GM21717 (cell line): ENCODE data around the gene LHFPL3.
"Not testable (repeated sequence)": the region's sequence is repeated elsewhere in the genome, so short reads cannot be mapped to it uniquely, and the experiment has no call there.

Experiments used
- ATAC-seq: cut with Tn5 transposase; IDR thresholded peaks from one replicate; pipeline ENCODE4 v1.9.1; 2021; ENCODE audit warnings: mild to moderate bottlenecking, moderate library complexity; ENCODE audit not compliant: unreplicated experiment

Gene LHFPL3

DNA sequence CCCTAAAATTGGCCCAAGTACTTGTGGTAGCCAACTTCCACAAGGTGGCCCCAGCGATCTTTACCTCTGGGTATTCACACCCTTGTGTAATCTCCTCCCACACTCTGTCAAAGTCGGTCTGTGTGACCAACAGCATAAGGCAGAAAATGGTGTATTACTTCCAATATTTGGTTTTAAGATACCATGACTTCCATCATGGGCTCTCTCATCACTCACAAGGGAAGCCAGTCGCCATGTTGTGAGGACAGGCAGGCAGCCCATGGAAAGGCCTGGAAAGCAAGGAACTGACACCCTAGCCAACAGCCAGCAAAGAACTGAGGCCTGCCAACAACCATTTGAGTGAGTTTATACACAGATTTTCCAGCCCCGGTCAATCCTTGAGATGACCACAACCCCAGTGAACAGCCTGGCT lies 594.6 kb downstream of the LHFPL3 start:
- peak; percentile 96 for ATAC-seq

DNA sequence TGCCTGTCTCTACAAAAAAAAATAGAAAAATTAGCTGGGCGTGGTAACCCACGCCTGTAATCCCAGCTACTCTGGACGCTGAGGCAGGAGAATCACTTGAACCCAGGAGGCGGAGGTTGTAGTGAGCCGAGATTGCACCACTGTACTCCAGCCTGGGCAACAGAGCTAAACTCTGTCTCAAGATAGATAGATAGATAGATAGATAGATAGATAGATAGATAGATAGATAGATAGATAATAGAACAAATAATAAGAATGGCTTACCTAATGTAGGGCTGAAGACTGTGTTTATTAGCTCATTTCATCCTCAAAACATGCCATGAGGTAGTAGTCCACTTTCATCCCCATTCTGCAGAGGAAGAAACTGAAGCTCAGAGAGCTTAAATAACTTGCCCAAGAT lies 597.8 kb downstream of the LHFPL3 start:
- not testable (repeated sequence) for ATAC-seq

DNA sequence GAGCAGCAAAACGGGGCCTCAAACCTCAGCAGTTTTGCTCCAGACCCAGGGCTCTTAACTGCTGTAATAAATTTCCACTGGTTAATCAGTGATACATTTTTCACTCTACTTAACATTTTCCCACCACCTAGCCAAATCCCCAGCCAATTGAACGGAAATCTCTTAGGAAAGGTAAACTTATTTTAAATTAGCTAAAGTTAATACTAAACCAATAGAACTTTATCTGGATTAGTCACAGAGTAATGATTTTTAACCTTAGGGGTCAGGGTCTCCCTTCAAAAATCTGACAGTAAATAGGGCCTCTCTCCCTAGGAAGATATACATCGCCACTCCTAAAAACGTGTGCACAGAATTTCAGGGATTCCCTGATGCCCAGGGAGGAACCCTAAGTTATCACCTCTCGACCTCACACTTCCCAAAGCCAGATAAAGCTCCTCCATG lies 598.2 kb downstream of the LHFPL3 start:
- ATAC-seq, result no peak

DNA sequence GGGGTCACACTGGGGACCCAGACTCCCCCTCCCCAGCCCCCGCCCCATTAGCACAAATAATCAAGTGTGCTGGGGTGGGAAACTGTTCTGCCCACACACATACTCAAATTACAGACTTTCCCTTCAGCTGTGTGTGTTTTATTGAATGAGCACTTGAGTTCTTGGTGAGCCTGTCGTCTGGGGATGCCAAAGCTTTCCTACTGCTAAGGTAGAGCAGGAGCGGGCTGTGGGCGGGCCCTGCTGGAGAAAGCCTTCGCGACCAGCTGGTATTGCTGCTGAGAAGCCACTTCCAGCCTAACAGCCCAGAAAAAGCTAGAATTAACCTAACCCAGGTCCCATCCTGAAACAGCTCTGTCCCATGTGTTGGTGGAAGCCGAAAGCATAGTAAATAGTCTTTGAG lies 598.7 kb downstream of the LHFPL3 start:
- no peak for ATAC-seq

DNA sequence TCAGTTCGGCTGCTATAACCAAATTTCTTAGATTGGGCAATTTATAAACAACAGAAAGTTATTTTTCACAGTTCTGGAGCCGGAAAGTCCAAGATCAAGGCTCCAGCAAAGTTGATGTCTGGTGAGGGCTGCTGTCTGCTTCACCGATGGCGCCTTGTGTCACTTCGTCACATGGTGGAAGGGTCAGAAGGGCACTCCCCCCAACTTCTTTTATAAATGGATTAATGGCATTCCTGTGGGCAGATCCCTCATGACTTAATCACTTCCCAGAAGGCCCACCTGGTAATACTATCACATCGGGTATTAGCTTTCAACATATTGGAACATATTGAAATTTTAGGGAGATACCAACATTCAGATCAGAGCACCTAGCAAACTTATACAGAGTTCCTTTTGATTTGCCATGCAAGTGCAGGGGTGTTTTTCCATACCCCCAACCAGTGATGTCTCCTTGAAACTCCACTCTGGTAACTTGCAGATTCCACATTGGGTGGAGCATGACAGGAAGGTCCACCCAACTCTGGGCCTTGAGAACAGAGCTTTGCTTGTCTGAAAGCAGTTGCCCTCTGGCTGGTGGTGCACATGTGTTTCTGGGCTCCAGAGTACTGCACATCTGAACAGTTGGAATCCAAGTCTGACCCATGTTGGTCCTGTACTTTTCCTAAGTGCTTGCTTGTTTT lies 600.5 kb downstream of the LHFPL3 start:
- ATAC-seq, result no peak

DNA sequence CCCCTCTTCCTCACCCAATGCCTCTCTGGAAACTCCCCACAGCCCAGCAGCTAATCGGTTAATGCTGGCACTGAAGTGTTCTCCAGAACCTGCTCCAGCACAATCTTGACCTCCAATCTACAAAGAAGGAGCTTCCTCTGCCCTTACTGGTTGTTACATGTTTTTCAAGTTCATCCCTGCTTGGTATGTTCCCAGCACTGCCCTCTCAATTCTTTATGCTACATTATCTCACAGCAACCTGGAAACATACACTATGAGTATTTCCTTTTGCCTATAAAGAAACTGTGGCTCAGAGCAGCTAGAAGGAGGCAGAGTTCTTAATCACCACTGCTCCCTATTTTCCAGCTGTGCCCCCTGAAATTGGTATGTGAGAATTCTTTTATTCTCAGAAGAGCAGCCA lies 601.5 kb downstream of the LHFPL3 start:
- ATAC-seq, result no peak

DNA sequence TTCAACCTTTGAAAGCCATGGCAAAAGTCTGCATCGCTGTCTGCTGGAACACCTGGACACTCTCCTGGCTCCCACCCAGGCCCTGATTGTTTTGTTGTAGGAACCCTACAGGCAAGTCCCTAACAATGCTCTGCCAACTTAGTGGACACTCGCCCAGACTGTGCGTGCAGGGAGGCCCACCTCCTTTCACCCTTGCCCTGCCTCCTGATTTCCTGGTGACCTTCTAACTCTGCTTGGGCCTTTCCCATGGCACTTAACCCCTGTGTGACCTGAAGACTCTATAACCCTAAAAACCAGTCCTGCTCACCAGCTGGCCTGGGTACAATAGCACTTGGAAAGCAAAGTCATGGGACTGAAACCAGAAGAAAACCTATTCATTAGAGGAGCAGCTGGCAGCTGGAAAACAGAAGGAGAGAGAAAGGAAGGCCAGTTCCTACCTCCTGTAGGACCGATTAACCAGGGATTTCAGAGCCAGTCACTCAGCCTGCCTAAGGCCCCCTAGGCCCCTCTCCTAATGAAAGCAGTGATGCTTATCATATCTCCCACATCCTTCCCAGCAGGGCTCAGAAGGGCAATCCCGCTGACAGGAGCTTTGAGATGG lies 602.9 kb downstream of the LHFPL3 start:
- no peak for ATAC-seq

DNA sequence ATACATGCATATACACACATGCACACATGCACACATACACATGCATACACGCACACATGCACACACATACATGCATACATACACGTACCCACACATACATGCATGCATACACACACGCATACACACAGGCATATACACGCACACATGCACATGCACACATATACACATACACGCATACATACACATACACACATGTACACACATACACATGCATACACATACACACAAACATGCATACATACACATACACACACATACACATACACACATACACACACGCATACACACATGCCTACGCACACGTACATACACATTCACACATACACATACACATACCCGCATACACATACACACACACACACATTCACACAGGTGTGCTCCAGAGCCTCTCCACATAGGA lies 604.6 kb downstream of the LHFPL3 start:
- ATAC-seq, result no peak

DNA sequence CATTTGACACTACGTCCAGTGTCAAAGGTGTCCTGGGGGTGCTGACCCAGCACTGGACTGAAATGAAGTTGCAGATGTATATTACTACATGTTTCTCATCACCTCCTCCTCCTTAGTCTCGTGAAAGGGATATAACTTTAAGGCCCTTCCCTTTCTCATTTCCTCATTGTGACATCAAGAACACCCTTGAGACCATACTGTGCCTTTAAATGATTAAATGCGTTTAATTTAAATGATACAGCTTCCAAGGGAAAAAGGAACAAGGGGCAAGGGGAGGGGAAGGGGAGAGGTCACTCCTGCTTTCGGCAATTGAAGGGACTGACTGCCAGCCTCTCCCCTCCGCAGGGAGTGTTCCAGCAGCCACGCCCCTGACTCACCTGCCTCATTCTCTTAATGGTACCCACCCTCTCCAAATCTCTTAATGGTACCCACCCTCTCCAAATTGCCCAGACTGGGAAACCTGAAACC lies 605.2 kb downstream of the LHFPL3 start:
- no peak for ATAC-seq

DNA sequence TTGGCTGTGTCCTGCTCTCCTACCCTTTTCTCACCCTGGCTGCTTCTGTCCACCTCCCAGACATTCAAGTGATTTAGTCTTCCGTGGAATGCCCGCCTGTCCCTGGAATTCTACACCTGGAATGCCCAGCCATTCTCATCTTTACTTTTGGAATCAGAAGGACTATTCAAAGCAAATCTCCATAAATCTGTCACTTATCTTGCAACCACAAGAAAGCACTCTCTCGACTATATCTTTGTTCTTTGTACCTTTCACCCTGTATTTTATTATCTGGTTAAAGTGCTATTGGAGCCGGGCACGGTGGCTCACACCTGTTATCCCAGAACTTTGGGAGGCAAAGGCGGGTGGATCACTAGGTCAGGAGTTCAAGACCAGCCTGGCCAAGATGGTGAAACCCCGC lies 606.3 kb downstream of the LHFPL3 start:
- no peak for ATAC-seq

DNA sequence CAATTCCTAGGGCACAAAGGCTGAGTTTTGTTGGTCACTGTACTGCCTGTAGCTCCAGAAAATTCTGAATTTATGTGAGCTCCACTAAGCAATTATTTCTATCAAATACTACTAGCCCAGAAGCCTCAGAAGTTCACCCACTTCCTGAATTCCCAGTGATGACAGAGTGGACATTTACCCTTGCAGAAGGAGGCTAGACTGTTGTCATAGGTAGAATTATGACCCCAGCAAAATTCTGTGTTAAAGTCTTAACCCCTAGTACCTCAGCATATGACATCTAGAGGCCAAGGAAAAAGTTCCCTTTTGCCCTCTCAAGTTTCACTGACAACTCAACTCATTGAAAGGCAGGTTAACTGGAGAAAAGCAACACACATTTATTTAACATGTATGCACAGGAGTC lies 606.9 kb downstream of the LHFPL3 start:
- no peak for ATAC-seq

DNA sequence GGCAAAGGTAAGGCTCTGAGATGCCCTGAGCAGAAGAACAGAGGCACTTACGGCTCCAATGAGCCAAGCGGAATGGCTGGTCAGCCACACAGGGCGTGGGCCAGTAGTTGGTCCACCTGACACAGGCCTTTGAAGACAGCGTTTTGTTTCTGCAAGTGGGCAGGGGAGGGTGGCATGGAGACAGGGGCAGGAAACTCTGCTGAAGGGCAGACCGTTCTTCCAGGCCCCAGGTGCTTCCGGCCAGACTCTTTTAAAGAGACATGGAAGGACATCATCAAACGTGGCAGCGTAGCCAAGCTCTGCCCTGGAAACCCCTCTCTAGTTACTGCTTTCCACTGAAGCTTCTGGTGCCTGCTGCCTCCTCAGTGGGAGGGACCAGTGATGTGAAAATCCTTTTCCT lies 608.1 kb downstream of the LHFPL3 start:
- ATAC-seq, result no peak

DNA sequence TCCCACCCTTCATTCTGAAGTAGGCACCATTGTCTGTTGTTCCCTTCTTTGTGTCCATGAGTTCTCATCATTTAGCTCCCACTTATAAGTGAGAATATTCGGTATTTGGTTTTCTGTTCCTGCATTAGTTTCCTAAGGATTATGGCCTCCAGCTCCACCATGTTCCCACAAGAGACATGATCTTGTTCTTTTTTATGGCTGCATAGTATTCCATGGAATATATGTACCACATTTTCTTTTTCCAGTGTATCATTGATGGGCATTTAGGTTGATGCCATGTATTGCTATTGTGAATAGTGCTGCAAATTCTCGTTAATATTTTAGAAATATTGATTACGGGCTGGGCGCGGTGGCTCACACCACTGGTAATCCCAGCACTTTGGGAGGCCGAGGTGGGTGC lies 609.1 kb downstream of the LHFPL3 start:
- not testable (repeated sequence) for ATAC-seq

DNA sequence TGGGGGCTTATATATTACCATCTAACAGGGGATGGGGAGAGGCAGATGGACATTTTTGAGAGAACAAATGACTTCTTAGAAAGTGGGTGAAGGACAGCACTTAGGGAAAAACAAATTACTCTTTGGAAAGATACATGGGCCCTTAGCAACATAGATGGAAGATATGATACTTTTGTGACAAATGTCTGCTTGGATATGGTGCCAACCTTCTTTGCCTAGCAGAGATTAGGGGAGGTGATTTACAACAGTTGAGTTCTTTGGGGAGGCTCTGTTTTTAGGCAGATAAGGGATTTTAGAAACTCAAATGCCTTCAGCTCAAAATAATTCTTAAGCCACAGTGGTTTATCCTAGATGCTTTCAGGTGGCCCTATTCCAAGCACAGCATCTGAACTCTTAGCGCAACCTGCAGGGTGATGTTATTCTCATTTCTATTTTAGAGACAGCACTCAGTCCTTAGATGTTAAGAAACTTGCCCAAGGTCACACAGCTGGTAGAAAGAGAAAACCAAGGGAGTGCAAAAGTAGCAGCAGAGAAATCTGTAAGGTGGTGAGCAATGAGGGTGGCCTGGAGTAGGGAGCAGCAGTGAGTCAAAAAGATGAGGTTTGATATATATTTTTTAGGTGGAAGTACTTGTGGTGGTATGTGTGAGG lies 610.5 kb downstream of the LHFPL3 start:
- ATAC-seq, result peak; percentile 26

DNA sequence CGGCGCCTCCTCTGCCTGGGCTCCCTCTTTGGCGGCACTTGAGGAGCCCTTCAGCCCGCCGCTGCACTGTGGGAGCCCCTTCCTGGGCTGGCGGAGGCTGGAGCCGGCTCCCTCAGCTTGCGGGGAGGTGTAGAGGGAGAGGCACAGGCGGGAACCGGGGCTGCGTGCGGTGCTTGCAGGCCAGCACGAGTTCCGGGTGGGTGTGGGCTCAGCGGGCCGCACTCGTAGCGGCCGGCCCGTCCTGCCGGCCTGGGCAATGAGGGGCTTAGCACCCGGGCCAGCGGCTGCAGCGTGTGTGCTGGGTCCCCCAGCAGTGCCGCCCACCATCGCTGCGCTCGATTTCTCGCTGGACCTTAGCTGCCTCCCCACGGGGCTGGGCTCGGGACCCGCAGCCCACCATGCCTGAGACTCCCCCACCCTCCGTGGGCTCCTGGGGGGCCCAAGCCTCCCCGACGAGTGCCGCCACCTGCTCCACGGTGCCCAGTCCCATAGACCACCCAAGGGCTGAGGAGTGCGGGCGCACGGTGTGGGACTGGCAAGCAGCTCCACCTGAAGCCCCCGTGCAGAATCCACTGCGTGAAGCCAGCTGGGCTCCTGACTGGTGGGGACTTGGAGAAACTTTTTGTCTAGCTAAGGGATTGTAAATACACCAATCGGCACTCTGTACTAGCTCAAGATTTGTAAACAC lies 611.8 kb downstream of the LHFPL3 start:
- ATAC-seq, result no peak

DNA sequence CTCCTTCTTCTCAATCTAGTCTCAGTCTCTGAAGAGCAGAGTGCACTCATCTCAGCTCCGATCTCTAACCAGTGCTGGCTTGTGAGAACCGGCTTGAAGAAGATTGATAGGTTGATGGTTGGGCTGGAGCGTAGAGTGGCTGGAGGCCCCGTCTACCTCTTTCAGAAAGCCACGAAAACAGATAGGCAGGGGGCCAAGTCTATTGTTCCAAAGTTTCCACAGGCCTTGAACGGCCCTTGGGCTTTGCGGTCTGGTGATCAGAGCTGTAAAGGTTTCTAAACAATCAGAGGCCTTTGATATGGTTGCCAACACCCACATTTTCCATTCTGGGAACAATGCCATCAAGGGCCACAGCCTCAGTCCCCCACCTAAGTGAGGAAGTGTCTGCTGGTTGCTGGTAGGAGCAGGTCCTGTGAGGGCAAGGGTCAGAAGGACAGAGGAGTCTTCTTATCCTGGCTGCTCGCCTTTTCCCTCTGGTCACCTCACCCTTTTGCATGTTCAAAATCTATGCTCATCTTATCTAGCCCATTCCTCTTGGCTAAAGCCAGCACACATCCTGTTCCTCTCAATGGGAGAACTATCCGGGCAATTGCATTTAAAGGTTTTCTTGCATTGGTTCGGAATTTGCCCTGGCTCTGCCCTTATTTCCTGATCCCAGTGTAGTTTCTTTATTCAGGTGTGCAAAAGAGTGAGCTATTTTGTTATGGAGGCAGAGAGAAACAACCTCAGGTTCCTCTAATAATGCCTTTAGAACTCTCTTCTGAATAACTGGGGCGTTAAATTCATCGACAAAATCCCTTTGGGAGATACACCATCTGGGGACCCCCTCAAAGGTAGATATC lies 615.3 kb downstream of the LHFPL3 start:
- ATAC-seq, result peak; percentile 43

DNA sequence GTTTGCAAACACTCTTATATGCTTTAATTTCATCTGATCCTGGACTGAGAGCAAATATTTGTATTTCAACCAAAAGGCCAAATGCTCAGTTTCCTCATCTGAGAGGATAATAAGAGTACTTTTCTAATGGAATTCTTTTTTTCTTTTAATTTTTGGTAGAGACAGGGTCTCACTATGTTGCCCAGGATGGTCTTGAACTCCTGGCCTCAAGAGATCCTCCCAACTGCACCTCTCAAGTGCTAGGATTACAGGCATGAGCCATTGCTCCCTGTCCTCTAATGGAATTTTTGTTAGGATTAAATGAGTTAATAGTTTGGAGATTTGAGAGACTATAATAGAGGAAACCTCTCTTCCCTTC lies 617.2 kb downstream of the LHFPL3 start:
- ATAC-seq, result no peak

DNA sequence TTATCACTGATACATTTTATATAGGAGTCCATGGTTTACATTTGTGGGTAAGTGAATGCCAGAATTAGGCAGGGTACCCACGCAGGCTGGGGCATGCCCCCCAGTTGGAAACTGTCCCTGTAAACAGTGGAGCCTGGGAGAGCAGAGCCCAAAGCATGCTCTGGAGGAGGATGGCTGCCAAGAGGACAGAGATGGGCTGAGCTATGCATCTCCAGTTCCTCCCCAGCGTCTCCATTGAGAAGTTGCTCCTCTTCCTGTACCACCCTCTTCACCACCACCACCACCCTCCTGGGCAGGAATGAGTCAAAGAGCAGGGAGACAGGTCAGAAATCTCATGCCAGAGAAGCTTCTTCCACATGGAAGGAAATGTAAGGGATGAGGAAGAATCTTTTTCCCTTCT lies 617.9 kb downstream of the LHFPL3 start:
- ATAC-seq, result no peak

DNA sequence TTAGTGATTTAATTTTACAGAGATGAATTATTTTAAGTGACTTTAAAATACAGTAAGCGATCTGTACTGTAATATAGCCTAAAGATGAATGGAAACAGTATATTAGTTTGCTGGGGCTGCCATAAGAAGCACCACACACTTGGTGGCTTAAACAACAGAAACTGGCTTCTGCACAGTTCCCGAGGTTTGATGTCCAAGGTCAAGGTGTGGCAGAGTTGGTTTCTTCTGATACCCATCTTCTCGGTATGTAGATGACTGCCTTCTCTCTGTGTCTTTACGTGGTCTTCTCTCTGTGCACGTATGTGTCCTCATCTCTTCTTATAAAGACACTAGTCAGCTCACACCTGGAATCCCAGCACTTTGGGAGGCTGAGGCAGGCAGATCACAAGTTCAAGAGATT lies 621.6 kb downstream of the LHFPL3 start:
- ATAC-seq, result no peak

DNA sequence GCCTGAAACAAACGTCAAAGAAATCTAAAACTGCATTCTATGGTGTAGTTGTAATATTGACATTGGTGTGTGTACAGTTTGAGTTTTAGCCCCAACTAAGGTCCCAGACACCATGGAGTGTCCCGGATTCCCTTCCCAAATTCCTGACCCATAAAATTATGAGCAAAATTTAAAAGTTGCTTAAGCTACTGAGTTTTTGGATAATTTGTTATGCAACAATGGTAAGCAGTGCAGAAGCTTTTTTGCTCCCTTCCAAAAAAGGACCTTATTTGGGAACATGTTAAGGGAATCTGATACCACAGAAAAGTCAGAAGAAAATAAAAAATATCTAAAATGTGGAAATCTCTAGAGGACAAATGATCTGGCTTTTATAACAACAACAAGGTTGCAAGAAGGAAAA lies 622.4 kb downstream of the LHFPL3 start:
- no peak for ATAC-seq

DNA sequence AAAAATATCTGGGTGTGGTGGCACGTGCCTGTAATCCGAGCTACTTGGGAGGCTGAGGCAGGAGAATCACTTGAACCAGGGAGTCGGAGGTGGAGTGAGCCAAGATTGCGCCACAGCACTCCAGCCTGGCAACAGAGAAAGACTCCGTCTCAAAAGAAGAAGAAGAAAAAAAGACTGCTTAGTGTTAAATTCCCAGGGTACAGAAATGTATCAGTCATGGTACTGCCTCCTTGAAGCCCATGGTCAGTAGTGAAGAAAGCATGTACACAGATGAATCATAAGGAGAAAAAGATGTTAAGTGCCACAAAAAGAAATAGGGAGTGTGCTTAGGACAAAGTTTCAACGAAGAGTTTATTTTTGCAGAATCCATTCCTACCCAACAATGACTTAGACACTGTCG lies 623.1 kb downstream of the LHFPL3 start:
- ATAC-seq, result no peak
